ENCODE data around the gene UBL5. TPM values are rescaled to one million over a fixed set of nuclear protein-coding genes. Genes with fewer than 3 reads are reported as not detected.

The UBL5 gene
- total RNA-seq, 1 donor: 272 TPM

DNA sequence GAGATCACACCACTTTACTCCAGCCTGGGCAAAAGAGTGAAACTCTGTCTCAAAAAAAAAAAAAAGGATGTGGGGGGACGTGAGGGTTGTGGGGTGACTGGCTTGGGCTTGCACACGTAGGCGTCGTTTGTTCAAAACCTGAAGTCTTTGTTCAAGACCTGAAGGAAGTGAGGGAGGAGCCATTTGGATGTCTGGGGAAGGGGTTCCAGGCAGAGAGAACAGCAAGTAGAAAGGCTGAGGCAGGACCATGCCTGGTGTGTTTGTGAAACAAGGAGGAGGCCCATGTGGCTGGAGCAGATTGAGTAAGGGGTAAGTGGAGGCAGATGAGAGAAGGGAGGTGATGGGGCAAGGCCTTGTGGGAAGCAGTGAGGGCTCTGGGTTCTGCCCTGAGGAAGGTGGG lies 35.2 kb downstream of the UBL5 start:
- TF ChIP-seq, protein P1, sequence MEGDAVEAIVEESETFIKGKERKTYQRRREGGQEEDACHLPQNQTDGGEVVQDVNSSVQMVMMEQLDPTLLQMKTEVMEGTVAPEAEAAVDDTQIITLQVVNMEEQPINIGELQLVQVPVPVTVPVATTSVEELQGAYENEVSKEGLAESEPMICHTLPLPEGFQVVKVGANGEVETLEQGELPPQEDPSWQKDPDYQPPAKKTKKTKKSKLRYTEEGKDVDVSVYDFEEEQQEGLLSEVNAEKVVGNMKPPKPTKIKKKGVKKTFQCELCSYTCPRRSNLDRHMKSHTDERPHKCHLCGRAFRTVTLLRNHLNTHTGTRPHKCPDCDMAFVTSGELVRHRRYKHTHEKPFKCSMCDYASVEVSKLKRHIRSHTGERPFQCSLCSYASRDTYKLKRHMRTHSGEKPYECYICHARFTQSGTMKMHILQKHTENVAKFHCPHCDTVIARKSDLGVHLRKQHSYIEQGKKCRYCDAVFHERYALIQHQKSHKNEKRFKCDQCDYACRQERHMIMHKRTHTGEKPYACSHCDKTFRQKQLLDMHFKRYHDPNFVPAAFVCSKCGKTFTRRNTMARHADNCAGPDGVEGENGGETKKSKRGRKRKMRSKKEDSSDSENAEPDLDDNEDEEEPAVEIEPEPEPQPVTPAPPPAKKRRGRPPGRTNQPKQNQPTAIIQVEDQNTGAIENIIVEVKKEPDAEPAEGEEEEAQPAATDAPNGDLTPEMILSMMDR (IDR thresholded peaks at IDR 0.05; ENCODE audit: insufficient read depth, low read length): no peak
- H3K4me3 ChIP-seq (ENCODE audit: low read depth, low read length): no peak overlapping the region
- DNase-seq (ENCODE audit: low read depth): no peak

DNA sequence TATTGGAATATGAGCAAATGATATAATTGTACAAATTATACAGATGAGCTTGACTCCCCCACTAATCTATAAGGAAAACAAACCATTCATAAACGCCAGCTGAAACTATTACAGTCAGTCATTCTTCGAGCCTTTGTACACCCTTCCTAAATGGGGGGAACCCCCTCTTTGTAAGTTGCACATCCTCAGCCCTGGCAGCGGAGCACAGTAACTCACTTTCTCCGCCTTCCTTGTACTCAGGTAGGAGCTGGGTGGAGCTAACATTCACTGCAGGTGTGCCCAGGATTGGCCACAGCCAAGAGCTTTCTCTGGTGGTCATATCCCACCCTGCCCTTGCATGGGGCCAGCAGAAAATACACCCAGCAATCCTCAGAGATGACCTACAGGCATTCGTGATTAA lies 36.0 kb downstream of the UBL5 start:
- no peak overlapping the region for H3K4me3 ChIP-seq (ENCODE audit: low read depth, low read length)
- TF ChIP-seq, protein P1 (IDR thresholded peaks at IDR 0.05; ENCODE audit: insufficient read depth, low read length): no peak
- no peak for DNase-seq (ENCODE audit: low read depth)

DNA sequence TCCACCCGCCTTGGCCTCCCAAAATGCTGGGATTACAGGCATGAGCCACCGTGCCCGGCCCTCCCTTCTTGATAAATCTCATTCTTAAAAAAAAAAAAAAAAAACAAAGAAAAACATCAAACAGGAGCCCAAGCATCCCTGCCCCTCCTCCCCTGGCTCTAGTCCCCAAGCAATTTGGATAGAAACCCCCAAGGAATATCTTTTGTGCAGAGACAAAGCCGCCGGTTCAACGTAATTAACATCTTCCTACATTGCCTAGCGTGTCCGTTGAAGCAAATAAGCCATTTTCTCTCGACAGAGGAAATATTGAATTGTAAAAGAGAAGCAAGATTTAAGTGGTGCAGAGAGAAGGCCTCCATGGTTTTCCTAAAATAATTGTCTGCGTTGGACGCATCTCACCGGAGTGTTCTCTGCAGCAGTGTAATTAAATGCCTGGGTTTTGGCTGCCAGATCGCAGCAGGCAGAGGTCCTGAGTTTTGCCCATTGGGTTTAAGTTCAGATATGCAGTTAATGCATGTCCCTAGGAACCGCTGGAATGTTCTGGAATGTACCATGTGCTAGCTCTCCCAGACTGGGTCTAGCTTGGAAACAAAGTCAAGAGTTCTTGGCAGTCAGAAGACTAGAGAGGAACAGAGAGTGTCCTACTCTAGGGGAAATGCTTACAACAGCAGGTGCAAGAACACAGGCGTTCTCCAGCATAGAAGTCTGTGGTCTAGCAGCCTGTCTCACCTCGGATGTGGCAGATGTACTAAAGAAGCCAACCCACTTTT lies 38.2 kb downstream of the UBL5 start:
- TF ChIP-seq, protein P1 (IDR thresholded peaks at IDR 0.05; ENCODE audit: insufficient read depth, low read length): no peak
- no peak for DNase-seq (ENCODE audit: low read depth)
- no peak overlapping the region for H3K4me3 ChIP-seq (ENCODE audit: low read depth, low read length)

DNA sequence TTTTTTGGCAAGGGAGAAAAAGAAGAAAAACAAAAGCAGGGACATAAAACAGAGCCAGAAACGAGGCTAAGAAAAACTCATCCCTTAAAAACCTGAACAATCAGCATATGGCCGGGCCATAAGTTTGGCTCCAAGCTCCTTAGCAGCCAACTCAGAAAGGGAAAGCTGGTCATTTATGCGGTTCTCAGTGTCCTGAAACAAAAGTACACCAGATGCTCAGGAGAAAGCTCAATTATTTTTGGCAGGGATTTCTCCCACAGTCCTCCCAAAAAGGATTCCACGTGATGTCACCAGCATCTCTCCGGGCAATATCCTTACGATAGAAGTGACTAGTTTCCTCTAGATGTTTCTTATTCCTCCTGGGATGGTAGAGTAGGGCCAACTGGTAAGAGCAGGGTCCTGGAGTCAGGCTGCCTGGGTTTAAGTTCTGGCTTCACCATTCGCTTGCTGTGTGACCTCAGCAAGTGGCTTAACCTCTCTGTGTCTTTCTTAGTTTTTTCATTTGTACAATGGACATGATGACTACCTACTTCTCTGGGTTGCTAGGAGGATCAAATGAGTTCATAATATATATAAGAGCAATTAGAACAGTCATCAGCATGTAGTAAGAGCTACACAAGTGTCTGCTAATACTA lies 41.4 kb downstream of the UBL5 start:
- peak; percentile 12 for DNase-seq (ENCODE audit: low read depth)
- TF ChIP-seq, protein P1 (IDR thresholded peaks at IDR 0.05; ENCODE audit: insufficient read depth, low read length): no peak
- no peak overlapping the region for H3K4me3 ChIP-seq (ENCODE audit: low read depth, low read length)

DNA sequence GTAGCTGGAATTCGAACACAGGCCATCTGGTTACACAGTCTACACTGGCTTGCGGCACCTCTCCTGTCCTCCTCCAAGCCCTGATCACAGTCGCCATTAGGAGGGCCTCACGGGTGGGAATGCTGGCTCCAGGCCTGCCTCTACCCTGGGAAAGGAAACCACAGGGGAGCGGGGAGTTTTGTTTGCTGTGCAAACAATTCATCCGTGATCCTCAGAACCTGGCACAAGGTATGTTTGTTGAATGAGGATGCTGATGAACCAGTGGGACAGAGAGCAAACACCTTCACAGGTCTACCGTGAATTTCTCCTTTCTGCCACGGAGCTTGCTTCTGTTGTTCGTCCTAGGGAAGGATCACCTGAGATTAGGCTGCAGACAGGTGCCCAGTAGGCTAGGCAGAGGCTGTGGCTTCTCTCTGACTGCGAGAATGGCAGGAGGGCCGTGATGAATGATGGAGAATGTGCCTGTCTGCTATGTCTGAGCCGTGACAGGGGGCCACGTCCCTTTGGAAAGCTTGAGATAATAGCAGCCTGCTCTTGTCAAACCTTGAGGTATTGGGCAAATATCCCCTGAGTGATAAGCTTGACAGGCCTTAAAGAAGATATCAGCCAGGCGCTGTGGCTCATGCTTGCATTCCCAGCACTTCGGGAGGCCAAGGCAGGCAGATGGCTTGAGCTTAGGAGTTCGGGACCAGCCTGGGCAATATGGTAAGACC lies 44.1 kb downstream of the UBL5 start:
- no peak for DNase-seq (ENCODE audit: low read depth)
- TF ChIP-seq, protein P1 (IDR thresholded peaks at IDR 0.05; ENCODE audit: insufficient read depth, low read length): no peak

DNA sequence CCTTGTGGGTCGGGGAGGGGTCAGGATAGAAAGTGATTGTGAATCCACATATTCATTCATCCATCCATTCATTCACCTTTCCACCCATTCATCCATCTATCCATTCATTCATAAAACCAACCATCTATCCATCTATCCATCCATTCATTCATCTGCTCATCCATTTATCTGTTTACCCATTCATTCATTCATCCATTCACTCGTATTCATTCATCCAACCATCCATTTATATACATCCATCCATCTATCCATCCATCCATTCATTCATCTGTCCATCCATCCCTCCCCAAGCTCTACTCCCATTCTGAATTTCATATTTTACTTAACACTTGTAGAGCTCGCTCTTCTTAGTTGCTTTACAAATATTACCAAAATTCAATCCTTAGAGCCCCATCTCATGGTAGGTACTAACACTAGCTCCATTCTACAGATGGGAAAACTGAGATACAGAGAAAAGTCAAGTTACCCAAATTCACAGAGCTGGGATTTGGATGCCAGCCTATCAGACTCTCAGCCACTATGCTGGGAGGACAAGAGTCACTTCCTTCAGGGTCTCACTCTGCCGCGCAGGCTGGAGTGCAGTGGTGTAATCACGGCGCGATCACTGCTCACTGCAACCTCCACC lies 45.0 kb downstream of the UBL5 start:
- no peak for DNase-seq (ENCODE audit: low read depth)
- no peak overlapping the region for H3K4me3 ChIP-seq (ENCODE audit: low read depth, low read length)
- TF ChIP-seq, protein P1 (IDR thresholded peaks at IDR 0.05; ENCODE audit: insufficient read depth, low read length): no peak

More for the DNA sequence above, 44.1 kb downstream of the UBL5 start:
- H3K4me3 ChIP-seq (ENCODE audit: low read depth, low read length): no peak overlapping the region
